GM18498 (cell line): ENCODE measurements around the gene FZD10.

Experiments used
- ATAC-seq: cut with Tn5 transposase; IDR thresholded peaks from one replicate; pipeline ENCODE4 v1.9.1; 2021; ENCODE audit warnings: mild to moderate bottlenecking, moderate library complexity; ENCODE audit not compliant: unreplicated experiment

The FZD10 gene

DNA sequence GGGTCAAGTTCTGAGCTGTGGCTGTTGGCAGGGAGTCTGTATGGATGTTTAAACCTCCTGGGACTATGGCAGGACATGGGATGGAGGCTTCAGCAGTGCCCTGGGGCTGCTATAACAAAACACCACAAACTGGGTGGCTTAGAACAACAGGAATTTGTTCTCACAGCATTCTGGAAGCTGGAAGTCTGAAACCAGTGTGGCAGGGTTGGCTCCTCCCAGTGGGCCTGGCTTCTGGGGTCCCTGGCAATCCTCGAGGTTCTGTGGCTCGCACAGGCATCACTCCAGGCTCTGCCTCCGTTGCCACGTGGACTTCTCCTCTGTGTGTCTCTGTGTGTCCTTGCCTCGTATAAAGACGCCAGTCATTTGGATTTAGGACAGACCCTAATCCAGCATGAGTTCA lies 39.9 kb downstream of the FZD10 start:
- no peak for ATAC-seq

DNA sequence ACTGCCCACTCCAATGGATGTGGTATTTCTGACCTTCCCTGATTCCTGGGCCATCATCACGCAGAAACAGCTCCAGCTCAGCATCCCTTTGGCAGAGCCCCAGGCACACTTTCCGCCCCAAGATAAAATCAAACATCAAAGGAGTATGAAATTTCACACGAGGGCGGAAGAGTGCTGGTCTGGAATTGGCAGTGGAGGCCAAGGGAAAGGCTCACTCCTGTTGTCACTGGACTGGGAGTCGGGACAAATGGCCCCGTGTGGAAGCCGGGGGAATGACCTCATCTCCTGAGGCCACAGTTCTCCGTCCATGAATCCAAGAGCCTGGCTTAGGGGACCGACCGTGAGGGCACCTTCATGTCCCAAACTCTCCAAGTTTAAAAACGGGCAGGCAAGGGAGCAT lies 40.9 kb downstream of the FZD10 start:
- ATAC-seq, result no peak

DNA sequence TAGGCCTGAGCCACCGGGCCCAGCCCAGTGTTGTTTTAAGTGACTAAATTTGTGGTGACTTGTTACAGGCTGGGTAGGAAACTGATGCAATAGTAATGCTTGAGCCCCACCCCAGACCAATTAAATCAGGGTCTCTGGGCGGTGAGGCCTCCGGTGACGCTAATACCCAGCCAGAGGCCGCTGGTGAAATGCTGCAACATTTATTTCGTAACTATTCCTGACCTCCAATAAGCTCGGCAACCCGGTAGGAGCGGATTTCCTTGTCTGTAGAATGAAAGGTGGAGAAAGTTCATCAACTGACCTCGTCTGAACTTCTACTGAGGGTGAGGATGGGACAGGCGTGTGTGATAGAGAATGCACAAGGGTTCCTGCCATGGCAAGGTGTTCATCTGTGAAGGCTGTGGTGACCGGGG lies 42.3 kb downstream of the FZD10 start:
- ATAC-seq, result no peak

DNA sequence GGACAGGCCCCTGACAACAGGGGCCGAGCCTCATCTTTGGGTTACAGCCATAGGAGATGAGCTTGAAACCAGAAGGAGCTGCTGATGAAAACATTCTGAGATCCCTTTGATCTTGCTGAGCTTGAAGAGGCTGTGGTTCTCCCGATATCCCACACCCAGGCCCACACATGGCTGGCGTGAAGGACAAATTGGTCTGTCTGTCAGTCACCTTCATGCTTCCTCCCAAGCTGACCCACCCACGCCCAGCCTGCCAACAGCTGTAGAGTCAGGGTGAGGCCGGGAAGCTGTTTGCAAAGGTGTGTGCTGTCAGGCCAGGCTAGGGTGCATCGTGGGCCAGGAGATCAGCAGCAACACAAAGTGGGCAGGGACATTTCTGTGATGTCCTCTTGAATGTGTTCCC lies 43.2 kb downstream of the FZD10 start:
- no peak for ATAC-seq

DNA sequence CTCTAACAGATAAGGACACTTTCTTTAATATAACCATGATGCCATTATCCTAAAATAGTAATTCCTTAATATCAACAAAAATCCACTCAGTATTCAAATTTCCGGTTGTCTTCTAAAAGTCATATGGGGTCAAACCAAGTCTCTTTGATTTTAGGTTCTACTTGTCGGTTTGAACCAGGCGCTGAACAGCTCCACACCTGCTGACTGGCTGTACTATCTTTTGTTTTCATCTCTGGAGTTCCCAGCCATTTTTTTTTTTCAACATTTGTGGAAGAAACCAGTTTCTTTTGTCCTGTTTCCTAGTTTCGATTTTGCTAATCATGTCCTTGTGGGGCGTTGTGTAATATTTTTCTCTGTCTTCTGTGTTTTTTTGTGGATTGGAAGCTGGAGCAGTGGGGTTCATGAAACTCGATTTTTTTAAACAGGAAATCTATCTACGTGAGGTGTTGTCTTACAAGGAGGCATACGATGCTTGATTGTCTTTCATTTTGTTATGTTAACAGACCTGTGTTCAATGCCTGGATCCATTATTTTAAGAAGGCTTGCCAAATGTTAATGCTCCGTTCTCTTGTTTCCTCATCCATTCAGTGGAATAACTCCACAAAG lies 50.2 kb downstream of the FZD10 start:
- no peak for ATAC-seq

DNA sequence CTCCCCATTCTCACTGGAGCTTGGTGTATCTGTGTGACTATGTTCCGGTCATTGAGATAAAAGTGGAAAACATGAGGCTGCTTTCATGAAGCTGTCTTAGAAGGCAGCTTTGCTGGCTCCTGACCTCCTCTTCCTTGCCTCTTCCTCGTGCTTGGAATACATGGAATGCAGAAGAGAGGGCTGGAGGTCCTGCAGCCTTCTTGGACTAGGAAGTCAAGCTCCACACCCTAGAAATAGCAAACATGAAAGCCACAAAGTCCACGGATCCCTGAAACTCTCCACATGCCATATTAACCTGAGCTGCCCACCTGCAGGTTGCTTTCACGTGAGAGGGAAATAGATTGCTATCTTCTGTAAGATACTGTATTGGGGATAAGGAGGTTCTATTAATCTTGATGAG lies 51.0 kb downstream of the FZD10 start:
- no peak for ATAC-seq

DNA sequence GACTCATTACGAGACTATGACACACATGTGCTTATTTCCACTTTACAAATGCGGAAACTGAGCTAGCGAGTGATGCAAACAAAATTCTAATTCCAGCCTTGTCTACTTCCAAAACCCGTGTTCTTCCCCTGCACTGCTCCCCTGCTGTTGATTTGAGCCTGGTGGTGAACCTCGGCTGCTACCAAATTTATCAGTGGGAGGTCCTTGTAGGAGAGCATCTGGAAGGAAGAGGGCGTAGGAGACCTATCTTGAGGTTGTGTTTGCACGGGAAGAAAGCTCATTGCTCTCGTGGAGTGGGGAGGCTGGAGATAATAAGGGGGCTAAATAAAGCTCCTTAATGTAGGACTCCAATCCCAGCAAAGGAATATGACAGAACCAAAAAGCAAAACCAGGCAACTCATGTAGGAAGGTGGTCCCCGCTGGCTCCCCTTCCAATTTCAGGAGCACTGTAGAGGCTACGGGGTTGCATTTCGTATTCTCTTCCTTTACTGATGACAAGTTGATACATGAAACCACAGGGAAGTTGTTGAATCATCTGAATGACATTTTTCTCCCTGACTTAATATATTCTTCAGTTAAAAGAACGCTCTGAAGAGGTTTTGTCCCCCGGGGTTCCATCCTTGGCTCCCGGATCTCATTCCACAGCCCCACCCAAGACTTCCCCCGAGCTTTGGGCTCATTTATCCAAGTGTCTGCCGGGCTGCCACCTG lies 52.6 kb downstream of the FZD10 start:
- no peak for ATAC-seq
